ENCODE data around the gene ERF.

Gene ERF

GRCh38 chr19:42284066-42284501 lies 29.2 kb upstream of the ERF start:
- no peak for DNase-seq (ENCODE audit: extremely low read depth, low read depth)
- TF ChIP-seq CTCF (IDR thresholded peaks at IDR 0.05; ENCODE audit: low read depth, low read length, missing control alignments): no peak
- H3K4me3 ChIP-seq (replicated peaks; ENCODE audit: low read depth, low read length): no peak overlapping the region

- DNase-seq (ENCODE audit: extremely low read depth, low read depth): no peak
- H3K4me3 ChIP-seq (replicated peaks; ENCODE audit: low read depth, low read length): peak overlapping the region; percentile 38
- TF ChIP-seq CTCF (IDR thresholded peaks at IDR 0.05; ENCODE audit: low read depth, low read length, missing control alignments): no peak
These were observed 28.5 kb upstream of the ERF start for GRCh38 chr19:42283188-42284065.

GRCh38 chr19:42282819-42283187 lies 27.9 kb upstream of the ERF start:
- peak overlapping the region; percentile 38 for H3K4me3 ChIP-seq (replicated peaks; ENCODE audit: low read depth, low read length)
- TF ChIP-seq CTCF (IDR thresholded peaks at IDR 0.05; ENCODE audit: low read depth, low read length, missing control alignments): no peak
- DNase-seq (ENCODE audit: extremely low read depth, low read depth): no peak

- no peak for DNase-seq (ENCODE audit: extremely low read depth, low read depth)
- H3K4me3 ChIP-seq (replicated peaks; ENCODE audit: low read depth, low read length): peak overlapping the region; percentile 59
- TF ChIP-seq CTCF (IDR thresholded peaks at IDR 0.05; ENCODE audit: low read depth, low read length, missing control alignments): no peak
These were observed 27.2 kb upstream of the ERF start for GRCh38 chr19:42281827-42282762.

- peak overlapping the region; percentile 59 for H3K4me3 ChIP-seq (replicated peaks; ENCODE audit: low read depth, low read length)
- TF ChIP-seq CTCF (IDR thresholded peaks at IDR 0.05; ENCODE audit: low read depth, low read length, missing control alignments): no peak
- DNase-seq (ENCODE audit: extremely low read depth, low read depth): no peak
These were observed 26.4 kb upstream of the ERF start for GRCh38 chr19:42281146-42281826.

GRCh38 chr19:42280815-42281145 lies 25.9 kb upstream of the ERF start:
- no peak for TF ChIP-seq CTCF (IDR thresholded peaks at IDR 0.05; ENCODE audit: low read depth, low read length, missing control alignments)
- peak overlapping the region; percentile 59 for H3K4me3 ChIP-seq (replicated peaks; ENCODE audit: low read depth, low read length)
- DNase-seq (ENCODE audit: extremely low read depth, low read depth): no peak

Measured in HFF-Myc (cell line).